ENCODE measurements around the gene CRYBB3.

GRCh38 chr22:25221790-25222189, 22.1 kb downstream of the CRYBB3 start:
- TF ChIP-seq EZH2 (IDR thresholded peaks at IDR 0.05) (no peak), POLR2AphosphoS5 (IDR thresholded peaks at IDR 0.05; ENCODE audit: borderline replicate concordance, low read depth, low read length) (no peak)
